HepG2 (cell line): ENCODE results near the gene ETFA. TPM values are rescaled to one million over a fixed set of nuclear protein-coding genes. Genes with fewer than 3 reads are reported as not detected.
A peak's percentile ranks its signal among the peaks of the same experiment; 100 is the strongest.

ENCODE experiments used
- BORCS8-MEF2B ChIP-seq: sonication (generic); formaldehyde crosslinking; IDR thresholded peaks from 2 replicates; pipeline ENCODE4 v1.8.0; 2022; ENCODE audit warnings: mild to moderate bottlenecking, missing genetic modification reagents
- EZH2 ChIP-seq: conservative IDR thresholded peaks from 2 replicates; pipeline ENCODE4 v1.6.1; 2012; ENCODE audit warnings: mild to moderate bottlenecking, low read depth, low read length, moderate library complexity
- FOXM1 ChIP-seq: sonication (generic); formaldehyde crosslinking; IDR thresholded peaks from 2 replicates; pipeline ENCODE4 v1.5.0; 2020; ENCODE audit warnings: missing genetic modification reagents
- GATAD1 ChIP-seq: IDR thresholded peaks from 2 replicates; pipeline ENCODE4 v1.6.1; 2016; ENCODE audit warnings: missing genetic modification reagents, missing compliant biosample characterization
- GZF1 ChIP-seq: sonication (generic); formaldehyde crosslinking; IDR thresholded peaks from 2 replicates; pipeline ENCODE4 v1.5.1; 2020; ENCODE audit warnings: mild to moderate bottlenecking, missing genetic modification reagents
- HIVEP1 ChIP-seq: sonication (generic); formaldehyde crosslinking; IDR thresholded peaks from 2 replicates; pipeline ENCODE4 v1.4.0; 2020; ENCODE audit warnings: mild to moderate bottlenecking, missing genetic modification reagents
- IRF2 ChIP-seq: IDR thresholded peaks from 2 replicates; pipeline ENCODE4 v1.6.1; 2018; ENCODE audit warnings: missing genetic modification reagents, missing compliant biosample characterization
- KDM2A ChIP-seq: sonication (generic); formaldehyde crosslinking; IDR thresholded peaks from 2 replicates; pipeline ENCODE4 v1.4.0; 2020; ENCODE audit warnings: low read depth, missing genetic modification reagents, borderline replicate concordance
- KLF6 ChIP-seq: IDR thresholded peaks from 2 replicates; pipeline ENCODE4 v1.8.0; 2016; ENCODE audit warnings: missing biosample characterization, missing genetic modification reagents
- KMT2A ChIP-seq: sonication (generic); formaldehyde crosslinking; IDR thresholded peaks from 2 replicates; pipeline ENCODE4 v1.4.0; 2020; ENCODE audit warnings: missing genetic modification reagents
- NR2F1 ChIP-seq, 2 experiments: fragments of 450-650 bp in 1 of 2; formaldehyde crosslinking in 1 of 2; IDR thresholded peaks; 2 replicates each; pipeline versions ENCODE4 v1.5.0 to v1.6.1; 2016 to 2020; ENCODE audit warnings: mild to moderate bottlenecking in 1 of 2, missing compliant biosample characterization in 1 of 2, missing genetic modification reagents in 1 of 2, moderate library complexity in 1 of 2
- PRMT3 ChIP-seq: sonication (generic); formaldehyde crosslinking; IDR thresholded peaks from 2 replicates; pipeline ENCODE4 v1.8.1; 2022; ENCODE audit warnings: low read depth, mild to moderate bottlenecking, moderate library complexity, missing genetic modification reagents, borderline replicate concordance
- SP1 ChIP-seq, 2 experiments: fragments of 450-650 bp in 1 of 2; sonication (generic) in 1 of 2; formaldehyde crosslinking in 1 of 2; IDR thresholded peaks; 2 replicates each; pipeline versions ENCODE4 v1.4.0 to v1.6.1; 2016 to 2020; ENCODE audit warnings: missing genetic modification reagents in 1 of 2
- SPEN ChIP-seq: sonication (generic); formaldehyde crosslinking; IDR thresholded peaks from 2 replicates; pipeline ENCODE4 v1.5.1; 2020; ENCODE audit warnings: low read depth, mild to moderate bottlenecking, missing genetic modification reagents
- SRF ChIP-seq: IDR thresholded peaks from 2 replicates; pipeline ENCODE4 v1.6.1; 2011; ENCODE audit warnings: mild to moderate bottlenecking, low read depth, low read length, moderate library complexity
- ZMAT3 ChIP-seq: sonication (generic); formaldehyde crosslinking; conservative IDR thresholded peaks from 2 replicates; pipeline ENCODE4 v1.7.0; 2021; ENCODE audit warnings: missing genetic modification reagents
- ZNF510 ChIP-seq: sonication (generic); formaldehyde crosslinking; IDR thresholded peaks from 2 replicates; pipeline ENCODE4 v1.4.0; 2020; ENCODE audit warnings: low read depth, mild to moderate bottlenecking, missing genetic modification reagents
- ZNF737 ChIP-seq: sonication (generic); formaldehyde crosslinking; IDR thresholded peaks from 2 replicates; pipeline ENCODE4 v1.5.0; 2020; ENCODE audit warnings: missing genetic modification reagents, mild to moderate bottlenecking, borderline replicate concordance
- ZNF772 ChIP-seq: sonication (generic); formaldehyde crosslinking; IDR thresholded peaks from 2 replicates; pipeline ENCODE4 v1.5.0; 2020; ENCODE audit warnings: mild to moderate bottlenecking, missing genetic modification reagents
- ZNF850 ChIP-seq: sonication (generic); formaldehyde crosslinking; conservative IDR thresholded peaks from 2 replicates; pipeline ENCODE4 v1.9.0; 2021; ENCODE audit warnings: mild to moderate bottlenecking, missing genetic modification reagents
- polyA plus RNA-seq, 8 experiments: library from polyadenylated mRNA; depleted of rRNA in 3 of 8; stranded (reverse) in 7 of 8; unstranded in 1 of 8; fragments of >200 nt; fragmentation: Illumina TruSeq in 4 of 8; extraction: Trizol in 4 of 8; gene quantifications; 2 replicates each; pipeline versions ENCODE4 v1.2.1 to v1.2.3, GENCODE V29; 2011 to 2016; ENCODE audit warnings: low read depth in 4 of 8, missing spikeins in 1 of 8, mixed read lengths in 1 of 8; ENCODE audit not compliant: insufficient read depth in 1 of 8
- total RNA-seq, 5 experiments: library from RNA; depleted of rRNA; stranded (reverse); fragments of >200 nt; fragmentation: Illumina TruSeq; extraction: Trizol; gene quantifications; 2 replicates each; pipeline ENCODE4 v1.2.3, GENCODE V29; 2016; ENCODE audit warnings: low read depth in 1 of 5
- TF ChIP-seq, protein P1 (sequence below): IDR thresholded peaks from 2 replicates; pipeline ENCODE4 v1.6.1; 2016; ENCODE audit warnings: missing compliant biosample characterization, missing genetic modification reagents, borderline replicate concordance
- TF ChIP-seq, protein P2 (sequence below): conservative IDR thresholded peaks from 2 replicates; pipeline ENCODE4 v1.6.1; 2018; ENCODE audit warnings: missing genetic modification reagents
- TF ChIP-seq, protein P3 (sequence below): sonication (generic); formaldehyde crosslinking; IDR thresholded peaks from 2 replicates; pipeline ENCODE4 v1.9.0; 2021; ENCODE audit warnings: missing genetic modification reagents, mild to moderate bottlenecking, borderline replicate concordance
- TF ChIP-seq, protein P4 (sequence below): sonication (generic); formaldehyde crosslinking; IDR thresholded peaks from 2 replicates; pipeline ENCODE4 v1.5.1; 2020; ENCODE audit warnings: missing genetic modification reagents, mild to moderate bottlenecking, borderline replicate concordance

The ETFA gene
- total and polyA plus RNA-seq, 2 of the 13 experiments (the other 11 are each of a cell fraction or from before 2014, with no cell fraction given), result 291 to 396 TPM

DNA sequence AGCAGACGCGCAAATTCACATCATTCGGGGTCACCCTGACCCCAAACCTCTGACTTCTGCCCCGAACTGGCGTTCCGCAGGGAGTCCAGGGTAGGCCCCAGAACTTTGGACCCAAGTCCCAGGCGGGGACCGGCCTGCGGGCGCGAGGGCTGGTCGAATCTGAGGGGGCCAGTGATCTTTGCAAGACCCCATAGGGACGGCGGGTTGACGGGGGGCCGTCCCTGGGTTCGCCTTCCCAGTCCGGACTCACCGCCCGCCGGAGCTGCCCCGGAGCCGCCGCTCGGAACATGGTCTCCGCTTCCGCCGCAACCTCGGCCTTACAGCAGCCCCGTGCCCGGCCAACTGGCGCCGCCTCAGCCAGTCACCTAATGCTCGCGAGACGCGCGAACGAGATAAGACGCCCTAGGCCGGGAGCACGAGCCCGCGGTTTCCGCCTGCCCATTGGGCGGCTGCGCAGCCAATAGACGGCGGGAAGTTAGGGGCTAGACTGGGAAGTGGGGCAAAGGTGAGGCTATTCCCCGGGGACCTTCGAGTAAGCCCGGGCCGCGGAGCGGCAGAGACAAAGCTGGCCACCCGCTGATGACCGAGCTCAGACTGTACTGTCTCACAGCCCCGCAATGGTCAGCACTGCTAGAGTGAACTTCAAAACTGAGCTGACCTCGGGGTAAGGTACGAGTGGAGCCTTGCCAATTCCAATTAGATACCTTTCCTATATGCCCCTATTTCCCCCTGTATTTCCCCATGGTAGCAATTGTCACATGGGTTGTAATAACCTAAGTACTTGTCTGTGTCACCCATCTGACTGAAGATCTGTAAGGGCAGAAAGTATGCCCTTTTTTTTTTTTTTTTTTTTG, at the start of gene ETFA (continued):
- TF ChIP-seq, protein P1, sequence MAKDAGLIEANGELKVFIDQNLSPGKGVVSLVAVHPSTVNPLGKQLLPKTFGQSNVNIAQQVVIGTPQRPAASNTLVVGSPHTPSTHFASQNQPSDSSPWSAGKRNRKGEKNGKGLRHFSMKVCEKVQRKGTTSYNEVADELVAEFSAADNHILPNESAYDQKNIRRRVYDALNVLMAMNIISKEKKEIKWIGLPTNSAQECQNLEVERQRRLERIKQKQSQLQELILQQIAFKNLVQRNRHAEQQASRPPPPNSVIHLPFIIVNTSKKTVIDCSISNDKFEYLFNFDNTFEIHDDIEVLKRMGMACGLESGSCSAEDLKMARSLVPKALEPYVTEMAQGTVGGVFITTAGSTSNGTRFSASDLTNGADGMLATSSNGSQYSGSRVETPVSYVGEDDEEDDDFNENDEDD (CRISPR knock-in tag), result peak; percentile 92
- TF ChIP-seq ZNF850 (CRISPR knock-in tag) (no peak), KDM2A (peak; percentile 87), SRF (no peak), HIVEP1 (peak; percentile 90), NR2F1 (CRISPR knock-in tag; IDR thresholded peaks at IDR 0.05) (peak in 1 of 2 experiments; percentile 70; a peak in 3 of 4 replicates), BORCS8-MEF2B (CRISPR knock-in tag) (peak; percentile 78; the same call in 1 of the 2 replicates), IRF2 (CRISPR knock-in tag) (peak; percentile 88), EZH2 (no peak), SPEN (peak; percentile 94), ZNF737 (CRISPR knock-in tag) (no peak), ZNF510 (CRISPR knock-in tag) (peak; percentile 91; the same call in 1 of the 2 replicates), PRMT3 (CRISPR knock-in tag) (no peak), GATAD1 (CRISPR knock-in tag) (peak; percentile 83), FOXM1 (CRISPR knock-in tag) (no peak), SP1 (IDR thresholded peaks at IDR 0.05) (0 out of 2 replicates have a peak, but pooled peaks have one; percentile 25), SP1 (CRISPR knock-in tag; IDR thresholded peaks at IDR 0.05) (no peak), KLF6 (peak; percentile 87; the same call in 1 of the 2 replicates), KMT2A (peak; percentile 92), GZF1 (0 out of 2 replicates have a peak, but pooled peaks have one; percentile 26), ZNF772 (CRISPR knock-in tag) (peak; percentile 78), ZMAT3 (CRISPR knock-in tag) (0 out of 2 replicates have a peak, but pooled peaks have one; percentile 24)
- TF ChIP-seq, protein P2, sequence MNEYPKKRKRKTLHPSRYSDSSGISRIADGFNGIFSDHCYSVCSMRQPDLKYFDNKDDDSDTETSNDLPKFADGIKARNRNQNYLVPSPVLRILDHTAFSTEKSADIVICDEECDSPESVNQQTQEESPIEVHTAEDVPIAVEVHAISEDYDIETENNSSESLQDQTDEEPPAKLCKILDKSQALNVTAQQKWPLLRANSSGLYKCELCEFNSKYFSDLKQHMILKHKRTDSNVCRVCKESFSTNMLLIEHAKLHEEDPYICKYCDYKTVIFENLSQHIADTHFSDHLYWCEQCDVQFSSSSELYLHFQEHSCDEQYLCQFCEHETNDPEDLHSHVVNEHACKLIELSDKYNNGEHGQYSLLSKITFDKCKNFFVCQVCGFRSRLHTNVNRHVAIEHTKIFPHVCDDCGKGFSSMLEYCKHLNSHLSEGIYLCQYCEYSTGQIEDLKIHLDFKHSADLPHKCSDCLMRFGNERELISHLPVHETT, result peak; percentile 63; the same call in 1 of the 2 replicates
- TF ChIP-seq, protein P3, sequence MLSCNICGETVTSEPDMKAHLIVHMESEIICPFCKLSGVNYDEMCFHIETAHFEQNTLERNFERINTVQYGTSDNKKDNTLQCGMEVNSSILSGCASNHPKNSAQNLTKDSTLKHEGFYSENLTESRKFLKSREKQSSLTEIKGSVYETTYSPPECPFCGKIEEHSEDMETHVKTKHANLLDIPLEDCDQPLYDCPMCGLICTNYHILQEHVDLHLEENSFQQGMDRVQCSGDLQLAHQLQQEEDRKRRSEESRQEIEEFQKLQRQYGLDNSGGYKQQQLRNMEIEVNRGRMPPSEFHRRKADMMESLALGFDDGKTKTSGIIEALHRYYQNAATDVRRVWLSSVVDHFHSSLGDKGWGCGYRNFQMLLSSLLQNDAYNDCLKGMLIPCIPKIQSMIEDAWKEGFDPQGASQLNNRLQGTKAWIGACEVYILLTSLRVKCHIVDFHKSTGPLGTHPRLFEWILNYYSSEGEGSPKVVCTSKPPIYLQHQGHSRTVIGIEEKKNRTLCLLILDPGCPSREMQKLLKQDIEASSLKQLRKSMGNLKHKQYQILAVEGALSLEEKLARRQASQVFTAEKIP (CRISPR knock-in tag), result no peak
- TF ChIP-seq, protein P4, sequence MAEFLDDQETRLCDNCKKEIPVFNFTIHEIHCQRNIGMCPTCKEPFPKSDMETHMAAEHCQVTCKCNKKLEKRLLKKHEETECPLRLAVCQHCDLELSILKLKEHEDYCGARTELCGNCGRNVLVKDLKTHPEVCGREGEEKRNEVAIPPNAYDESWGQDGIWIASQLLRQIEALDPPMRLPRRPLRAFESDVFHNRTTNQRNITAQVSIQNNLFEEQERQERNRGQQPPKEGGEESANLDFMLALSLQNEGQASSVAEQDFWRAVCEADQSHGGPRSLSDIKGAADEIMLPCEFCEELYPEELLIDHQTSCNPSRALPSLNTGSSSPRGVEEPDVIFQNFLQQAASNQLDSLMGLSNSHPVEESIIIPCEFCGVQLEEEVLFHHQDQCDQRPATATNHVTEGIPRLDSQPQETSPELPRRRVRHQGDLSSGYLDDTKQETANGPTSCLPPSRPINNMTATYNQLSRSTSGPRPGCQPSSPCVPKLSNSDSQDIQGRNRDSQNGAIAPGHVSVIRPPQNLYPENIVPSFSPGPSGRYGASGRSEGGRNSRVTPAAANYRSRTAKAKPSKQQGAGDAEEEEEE (CRISPR knock-in tag), result no peak
